Stimulated activated CD4-positive, alpha-beta T cell treated with anti-CD3 and anti-CD28 coated beads, Interleukin-1b, Interleukin-23, amount 100 ng/mL, for 1 hour (primary cell): Measurements from ENCODE around the gene NEK5.
A peak's percentile ranks its signal among the peaks of the same experiment; 100 is the strongest.
"Not testable (repeated sequence)": the region's sequence is repeated elsewhere in the genome, so short reads cannot be mapped to it uniquely, and the experiment has no call there.

ENCODE experiments used
- DNase-seq, 2 donors: peaks; one replicate each; pipeline ENCODE4 v3.0.0-alpha.2; 2020; ENCODE audit warnings: low read depth in 2 of 2

The NEK5 gene, protein sequence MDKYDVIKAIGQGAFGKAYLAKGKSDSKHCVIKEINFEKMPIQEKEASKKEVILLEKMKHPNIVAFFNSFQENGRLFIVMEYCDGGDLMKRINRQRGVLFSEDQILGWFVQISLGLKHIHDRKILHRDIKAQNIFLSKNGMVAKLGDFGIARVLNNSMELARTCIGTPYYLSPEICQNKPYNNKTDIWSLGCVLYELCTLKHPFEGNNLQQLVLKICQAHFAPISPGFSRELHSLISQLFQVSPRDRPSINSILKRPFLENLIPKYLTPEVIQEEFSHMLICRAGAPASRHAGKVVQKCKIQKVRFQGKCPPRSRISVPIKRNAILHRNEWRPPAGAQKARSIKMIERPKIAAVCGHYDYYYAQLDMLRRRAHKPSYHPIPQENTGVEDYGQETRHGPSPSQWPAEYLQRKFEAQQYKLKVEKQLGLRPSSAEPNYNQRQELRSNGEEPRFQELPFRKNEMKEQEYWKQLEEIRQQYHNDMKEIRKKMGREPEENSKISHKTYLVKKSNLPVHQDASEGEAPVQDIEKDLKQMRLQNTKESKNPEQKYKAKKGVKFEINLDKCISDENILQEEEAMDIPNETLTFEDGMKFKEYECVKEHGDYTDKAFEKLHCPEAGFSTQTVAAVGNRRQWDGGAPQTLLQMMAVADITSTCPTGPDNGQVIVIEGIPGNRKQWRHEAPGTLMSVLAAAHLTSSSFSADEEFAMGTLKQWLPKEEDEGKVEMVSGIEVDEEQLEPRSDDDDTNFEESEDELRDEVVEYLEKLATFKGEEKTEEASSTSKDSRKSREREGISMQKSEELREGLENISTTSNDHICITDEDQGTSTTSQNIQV

DNA sequence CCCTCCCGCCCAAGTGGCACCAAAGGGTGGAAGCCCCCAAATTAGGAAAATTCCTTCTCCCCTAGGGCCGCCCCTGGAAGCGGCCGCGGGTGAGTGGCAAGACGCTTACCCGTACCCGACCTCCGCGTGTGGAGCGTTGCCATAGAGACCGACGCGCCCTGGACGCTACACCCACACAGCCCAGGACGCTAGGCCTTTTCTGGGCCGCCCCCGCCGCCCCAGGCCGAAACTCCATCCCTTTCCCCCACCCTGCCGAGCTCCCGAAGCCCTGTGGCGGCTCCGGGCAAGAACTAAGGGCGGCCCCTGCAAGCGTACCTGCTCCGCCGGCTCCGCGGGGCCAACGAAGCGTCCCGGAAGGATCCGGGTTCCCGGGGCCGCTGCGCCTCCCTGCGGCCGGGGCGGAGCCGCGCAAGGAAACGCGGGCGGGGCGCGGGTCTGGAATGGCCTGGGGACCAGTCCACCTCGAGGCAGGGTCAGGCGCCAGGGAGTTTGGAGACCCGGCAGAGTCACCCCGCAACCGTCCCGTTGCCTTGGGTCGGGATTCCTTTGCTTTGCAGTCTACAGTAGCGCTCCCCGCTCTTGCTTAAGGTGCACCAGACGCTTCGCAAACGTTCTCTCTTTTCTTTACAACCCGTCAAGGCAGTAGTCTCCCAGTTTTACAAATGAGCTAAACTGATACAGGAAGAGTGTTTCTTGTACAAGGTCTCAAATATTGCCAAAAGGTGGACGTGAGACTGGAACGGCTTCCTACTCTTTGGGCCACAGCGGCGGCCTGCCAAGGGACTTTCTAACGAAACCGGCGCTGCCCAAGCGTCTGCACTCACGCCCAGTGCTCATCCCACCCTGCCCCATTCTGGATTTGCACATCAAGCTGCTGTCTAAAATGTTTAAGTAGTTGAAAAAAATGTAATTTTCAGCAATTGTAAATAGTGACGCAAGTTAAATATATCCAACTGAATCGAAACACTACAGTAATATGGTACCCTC is at the start of gene NEK5:
NEK5 (minus strand) TSS at position 360 of the 987 bp plus-strand sequence. CDS start 1,591 bp downstream, outside the sequence.
- no peak for DNase-seq

DNA sequence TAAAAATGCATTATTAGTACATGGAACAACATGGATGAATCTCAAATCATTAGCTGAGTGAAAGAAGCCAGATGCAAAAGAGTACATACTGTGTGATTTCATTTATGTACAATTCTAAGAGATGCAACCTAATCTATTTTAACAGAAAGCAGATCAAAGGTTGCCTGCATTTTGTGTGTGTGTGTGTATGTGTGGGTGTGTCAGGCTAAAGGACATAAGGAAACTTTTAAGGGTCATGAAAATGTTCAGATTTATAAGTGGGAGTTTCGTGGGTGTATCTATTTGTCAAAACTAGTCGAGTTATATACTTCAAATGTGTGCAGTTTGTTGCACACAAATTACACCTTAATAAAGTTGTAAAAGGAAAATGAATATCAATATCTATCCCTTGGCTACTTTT is 48.4 kb upstream of the NEK5 start:
- DNase-seq, result no peak

DNA sequence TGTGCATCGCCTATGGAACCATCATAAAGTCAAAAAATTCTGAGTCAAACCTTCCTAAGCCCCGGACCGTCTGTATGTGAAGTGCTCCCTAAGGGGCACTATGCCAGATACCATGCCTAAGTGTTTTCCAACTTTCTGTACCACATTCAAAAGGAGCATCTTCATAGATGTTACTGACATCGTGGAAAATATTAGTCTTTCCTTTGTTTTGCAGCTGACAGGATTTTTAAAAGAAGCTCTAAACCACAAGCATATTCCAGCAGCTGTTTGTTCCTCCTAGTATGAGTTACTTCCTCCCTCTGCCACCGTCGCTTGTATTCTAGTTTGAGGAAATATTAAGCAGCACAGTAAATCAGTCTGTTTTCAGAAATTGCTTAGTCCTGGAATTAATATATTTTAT is 45.1 kb upstream of the NEK5 start:
- DNase-seq, result not testable (repeated sequence)

DNA sequence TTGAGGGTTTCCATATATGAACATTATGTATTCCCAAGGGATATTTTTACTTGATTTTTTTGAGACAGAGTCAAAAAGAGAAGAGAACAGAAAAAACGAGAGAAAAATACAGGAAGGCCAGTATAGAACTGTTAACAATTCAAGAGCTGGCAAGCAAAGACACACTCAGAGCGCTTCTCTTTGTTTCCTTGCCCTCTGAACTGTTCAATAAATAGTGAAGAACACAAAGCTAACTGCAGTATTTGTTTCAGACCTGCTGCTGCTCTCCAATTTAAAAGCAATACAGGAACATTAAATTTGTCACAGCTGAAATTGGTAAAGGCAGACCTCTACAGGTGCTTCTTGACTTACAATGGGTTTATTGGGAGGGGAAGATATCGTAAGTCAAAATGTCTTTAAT is 44.5 kb upstream of the NEK5 start:
- DNase-seq, result no peak

DNA sequence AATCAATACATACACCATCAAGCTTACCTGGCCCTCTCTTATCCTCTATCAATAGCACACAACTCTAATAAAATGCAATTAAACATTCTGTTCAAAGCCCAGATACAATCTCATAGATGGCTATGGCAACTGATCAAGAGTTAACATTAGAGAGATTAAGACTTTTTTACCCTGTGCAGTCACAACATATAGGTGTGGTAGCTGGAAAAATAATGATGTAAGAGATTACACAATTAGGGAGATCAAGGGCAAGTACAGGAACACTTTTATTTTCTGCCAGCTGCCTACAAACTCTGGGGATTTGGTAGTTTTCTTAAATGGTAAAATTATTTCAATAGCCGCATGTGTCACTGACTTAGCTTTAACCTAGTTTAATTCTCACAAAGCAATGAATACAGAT is 42.8 kb upstream of the NEK5 start:
- DNase-seq, result not testable (repeated sequence)

DNA sequence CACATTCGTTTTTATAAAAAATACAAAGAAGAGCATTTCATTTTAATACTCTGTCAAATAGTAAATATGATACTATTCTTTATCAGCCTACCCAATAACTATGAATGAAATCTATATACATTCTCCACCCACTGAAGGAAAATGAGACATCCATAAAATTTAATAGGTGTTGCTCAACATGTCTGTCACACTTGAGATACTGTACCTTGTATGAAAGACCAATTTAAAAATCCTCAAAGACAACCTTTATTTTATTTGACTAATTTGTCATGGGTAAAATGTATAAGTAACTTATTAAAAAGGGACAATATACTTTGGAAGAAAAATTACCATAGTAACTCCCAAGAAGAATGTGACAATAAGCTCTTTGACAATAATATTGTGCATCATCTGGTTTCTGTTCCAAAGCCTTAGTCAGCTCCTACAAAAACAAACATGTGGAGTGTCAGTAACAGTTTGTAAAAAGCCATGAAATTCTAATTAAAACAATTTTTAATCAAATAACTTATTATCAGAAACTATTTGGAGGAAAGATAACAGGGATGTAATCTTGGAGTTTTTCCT is 42.0 kb upstream of the NEK5 start:
- DNase-seq, result not testable (repeated sequence)

DNA sequence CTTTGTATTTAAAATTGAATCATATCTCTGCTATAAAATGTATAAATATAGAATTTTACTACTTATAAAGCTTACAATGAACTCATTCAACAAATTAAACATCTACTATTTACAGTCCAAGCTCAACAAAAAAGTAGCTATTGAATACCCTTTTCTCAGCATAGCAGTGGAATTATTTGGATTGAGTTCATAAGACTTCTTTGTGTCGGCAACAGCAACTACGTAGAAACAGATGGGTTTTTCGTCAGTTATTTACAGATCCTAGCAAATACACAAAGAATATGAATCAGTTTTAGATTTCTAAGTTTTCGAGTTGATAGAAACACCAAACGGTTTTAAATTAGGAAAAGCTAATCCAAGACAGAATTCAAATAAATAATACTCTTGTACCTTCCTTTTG is 41.0 kb upstream of the NEK5 start:
- DNase-seq, result no peak

DNA sequence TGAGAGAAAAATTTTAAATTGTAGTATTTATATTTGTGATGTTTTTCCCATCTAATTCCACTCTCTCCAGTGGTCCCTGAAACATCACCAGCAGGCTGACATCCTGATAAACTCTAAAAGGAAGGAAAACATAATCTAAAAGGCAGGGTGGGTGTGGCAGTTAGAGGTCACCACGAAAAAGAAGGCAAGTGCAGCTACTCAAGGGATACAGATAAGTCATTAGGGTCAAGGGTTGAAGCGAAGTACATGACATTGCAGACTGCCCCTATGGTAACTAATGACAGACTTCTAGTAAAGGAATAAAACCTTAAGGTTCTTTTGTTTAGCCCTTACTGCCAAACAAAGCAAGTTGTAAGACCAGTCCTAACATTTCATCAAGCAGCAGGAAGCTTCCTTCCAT is 36.5 kb upstream of the NEK5 start:
- DNase-seq, result no peak

DNA sequence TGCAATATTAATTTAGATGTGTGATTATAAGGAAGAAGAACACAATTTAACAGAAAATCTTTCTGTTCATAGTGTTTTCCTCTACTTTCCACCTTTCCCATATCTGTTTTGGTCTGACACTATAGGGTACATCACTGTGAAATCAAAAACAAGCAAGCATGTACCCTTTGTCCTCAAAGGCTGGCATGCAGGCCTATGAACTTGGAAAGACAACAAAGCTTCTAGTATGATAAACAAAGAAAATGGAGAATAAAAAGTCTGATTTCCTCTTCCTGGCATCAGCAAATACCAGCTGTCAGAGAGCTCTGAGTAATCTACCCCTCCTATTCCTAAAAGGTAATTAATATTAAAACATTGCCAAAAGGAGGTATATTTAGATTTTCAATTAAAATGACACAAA is 36.1 kb upstream of the NEK5 start:
- no peak for DNase-seq

DNA sequence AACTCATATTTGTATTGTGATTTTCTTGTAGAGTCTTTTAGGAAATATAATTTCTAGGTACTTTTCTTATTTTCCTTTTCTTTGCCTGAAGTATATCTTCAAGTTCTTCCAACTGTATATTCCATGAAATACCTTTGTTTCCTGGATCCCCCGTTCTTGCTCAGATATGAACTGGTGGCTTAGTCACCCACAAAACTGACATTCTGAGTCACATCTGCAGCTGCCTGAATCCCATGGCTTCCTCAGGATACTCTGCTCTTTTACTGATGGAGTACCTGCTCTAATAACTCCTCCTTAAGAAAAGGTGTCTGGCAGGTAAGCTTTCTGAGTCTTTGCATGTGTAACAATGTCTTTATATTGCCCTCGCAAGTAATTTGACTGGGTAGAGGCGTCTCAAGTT is 35.0 kb upstream of the NEK5 start:
- not testable (repeated sequence) for DNase-seq

DNA sequence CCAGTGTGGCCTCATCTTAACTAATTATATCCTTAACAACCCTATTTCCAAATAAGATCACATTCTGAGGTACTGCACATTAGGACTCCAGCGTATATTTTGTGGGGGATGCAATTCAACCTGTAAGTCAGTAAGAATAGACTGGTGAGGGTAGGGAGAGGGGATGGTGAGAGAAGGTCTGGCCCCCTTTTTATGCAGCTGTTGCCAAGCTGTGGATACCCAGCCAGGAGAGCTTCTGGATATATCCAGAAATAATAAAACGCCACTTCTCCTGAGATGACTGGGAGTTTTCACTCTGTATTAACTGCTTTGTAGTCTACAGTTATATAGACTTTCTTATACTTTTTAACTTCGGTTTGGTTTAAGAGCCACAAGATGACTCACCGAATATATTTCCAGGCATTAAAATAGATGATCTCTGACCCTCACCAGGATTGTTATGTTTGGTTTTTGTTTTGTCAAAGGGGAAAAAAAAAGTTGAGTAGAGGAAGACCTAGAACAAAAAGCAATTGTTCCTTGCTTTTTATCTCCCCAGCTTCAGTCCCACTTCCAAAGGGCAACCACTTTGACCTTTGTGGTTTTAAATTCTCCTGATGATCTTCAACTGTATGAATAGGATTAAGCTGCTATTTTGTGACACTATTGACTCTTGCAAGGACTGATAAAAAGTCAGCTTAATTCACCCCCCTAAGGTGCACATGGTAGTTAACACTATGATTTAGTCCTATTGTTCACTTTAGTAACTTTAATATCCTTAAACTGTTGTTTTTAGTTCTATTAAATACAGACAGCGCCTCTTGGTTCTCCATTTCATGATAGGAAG is 33.6 kb upstream of the NEK5 start:
- DNase-seq, result no peak

DNA sequence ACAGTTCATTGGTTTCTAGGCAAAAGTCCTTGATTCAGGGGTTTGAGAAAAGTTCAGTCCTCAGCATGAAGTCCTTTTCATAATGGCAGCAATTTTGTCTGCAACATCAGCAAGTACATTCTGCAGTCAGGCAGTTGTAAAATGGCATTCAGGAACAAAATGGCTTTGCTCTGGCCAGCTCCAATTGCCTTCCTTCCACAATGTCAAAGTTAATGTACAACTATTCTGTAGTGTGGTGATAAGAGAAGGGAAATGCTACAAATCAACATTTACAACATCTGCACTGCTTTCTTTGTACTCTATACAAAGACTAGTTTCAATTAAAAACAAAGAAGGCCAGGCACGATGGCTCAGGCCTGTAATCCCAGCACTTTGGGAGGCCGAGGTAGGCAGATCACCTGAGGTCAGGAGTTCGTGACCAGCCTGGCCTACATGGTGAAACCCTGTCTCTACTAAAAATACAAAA is 32.3 kb upstream of the NEK5 start:
- no peak for DNase-seq

DNA sequence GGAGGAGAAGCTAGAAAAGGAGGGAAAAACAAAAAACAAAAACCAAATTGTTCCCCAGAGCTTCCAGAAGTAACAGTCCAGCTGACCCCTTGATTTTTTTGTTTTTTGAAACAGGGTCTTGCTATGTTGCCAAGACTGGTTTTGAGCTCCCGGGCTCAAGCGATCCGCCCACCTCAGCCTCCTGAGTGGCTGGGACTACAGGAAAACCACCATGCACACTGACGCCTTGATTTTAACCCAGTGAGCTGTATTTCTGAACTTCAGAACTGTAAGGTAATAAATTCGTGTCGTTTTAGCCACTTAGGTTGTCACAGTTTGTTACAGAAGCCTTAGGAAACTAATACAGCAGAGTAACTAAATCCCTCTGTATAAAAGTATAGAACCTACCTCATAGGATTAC is 31.6 kb upstream of the NEK5 start:
- DNase-seq, result no peak

DNA sequence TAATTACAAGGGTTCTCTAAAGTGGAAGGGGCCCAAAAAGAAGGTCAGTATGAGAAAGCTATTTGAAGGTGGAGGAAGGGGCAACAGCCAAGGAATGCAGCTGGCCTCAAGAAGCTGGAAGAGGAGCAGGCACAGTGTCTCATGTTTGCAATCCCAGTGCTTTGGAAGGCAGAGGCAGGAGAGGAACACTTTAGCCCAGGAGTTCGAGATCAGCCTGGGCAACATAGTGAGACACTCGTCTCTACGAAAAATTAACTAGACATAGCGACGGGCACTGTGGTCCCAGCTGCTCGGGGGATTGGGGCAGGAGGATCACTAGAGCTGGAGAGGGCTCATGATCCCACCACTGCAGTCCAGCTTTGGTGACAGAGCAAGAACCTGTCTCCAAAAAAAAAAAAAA is 31.2 kb upstream of the NEK5 start:
- DNase-seq, result no peak

DNA sequence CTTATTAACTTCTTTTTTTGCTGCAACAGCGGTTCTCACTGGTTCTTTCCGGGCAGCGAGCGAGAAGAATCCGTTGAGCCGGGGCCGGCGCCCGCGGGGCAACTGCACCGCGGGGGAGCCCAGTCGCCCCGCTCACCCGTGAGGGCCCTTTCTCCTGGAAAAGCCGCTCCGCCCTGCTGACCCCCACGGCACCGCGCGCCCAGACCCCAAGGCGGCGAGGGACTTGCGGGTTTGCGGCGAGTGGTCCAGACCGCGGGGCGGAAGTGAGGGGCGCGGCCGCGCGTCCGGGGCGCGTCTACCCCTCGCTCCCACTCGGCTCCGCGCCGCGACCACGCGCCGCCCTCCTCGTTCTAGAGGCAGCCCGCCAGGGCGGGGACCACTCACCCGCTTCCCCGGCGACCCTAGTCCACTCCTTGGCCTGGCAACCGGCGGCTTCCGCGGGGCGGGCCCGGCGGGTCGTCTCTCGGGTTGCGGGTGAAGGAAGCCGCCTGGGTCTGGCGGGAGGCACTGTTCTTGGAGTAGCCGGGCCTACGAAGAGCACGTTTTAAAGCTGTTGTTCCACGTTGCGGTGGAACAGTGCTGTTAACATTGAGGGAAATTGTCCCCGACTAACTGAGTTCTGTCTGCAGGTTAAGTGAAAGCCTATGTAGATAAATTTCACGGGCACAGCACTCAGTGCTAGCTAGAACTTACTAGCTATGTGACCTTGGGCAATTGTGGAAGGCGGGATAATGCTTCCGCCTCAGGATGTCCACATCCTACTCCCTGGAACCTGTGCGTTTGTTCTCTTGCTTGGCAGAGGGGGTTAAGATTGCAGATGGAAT is 30.5 kb upstream of the NEK5 start, which contains the start of gene NEK3:
NEK3 (minus strand) TSS at position 439 of the 824 bp plus-strand sequence. CDS start 3,406 bp downstream, outside the sequence.
- DNase-seq, result peak in 1 of 2 donors; percentile 21

DNA sequence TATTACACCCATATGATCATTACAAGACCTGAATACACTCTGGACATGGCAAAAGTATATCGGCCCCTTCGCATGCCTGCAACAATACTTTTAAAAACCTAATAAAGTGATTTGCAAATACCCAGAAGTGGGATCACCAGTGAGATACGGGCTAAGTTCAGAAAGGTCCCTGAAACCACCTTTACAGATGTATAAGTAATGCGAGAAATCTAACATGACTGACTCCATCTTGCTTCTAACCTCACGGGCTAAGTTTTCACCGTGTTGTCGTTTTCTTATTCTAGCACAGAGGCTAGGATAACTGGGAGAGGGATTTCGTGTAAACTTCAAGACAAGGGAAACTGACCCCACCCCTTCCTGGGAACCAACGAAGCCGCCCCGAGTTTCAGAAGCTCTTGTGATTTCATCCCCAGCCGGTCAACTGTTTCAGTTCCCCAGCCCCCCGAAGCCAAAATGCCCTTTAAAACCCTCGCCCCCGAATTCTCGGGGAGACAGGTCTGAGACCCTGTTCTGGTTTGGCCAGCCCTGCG is 29.8 kb upstream of the NEK5 start:
- no peak for DNase-seq

DNA sequence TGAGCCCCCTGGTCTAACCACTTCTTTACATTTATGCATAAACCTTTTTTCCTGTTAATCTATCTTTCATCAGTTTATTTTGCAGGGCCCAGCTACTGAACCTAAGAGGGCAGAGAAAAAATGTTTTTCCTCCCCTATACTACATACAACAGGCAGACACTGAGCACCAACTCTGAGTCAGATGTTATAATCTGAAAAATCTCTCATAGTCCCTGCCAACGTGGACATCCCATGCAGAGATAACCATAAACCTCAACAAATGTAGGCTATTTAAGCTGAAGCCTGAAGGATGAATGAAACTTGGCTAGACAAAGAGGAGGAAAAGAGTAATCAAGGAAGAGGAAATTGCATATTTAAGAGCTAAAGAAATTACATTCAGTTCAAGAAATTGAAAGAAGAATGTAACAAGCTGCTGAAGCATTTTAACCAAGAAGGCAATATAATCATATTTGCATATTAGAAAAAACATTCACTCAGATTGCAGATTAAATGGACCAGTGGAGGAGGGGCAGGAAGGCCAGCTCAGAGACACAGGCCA is 27.9 kb upstream of the NEK5 start:
- no peak for DNase-seq

DNA sequence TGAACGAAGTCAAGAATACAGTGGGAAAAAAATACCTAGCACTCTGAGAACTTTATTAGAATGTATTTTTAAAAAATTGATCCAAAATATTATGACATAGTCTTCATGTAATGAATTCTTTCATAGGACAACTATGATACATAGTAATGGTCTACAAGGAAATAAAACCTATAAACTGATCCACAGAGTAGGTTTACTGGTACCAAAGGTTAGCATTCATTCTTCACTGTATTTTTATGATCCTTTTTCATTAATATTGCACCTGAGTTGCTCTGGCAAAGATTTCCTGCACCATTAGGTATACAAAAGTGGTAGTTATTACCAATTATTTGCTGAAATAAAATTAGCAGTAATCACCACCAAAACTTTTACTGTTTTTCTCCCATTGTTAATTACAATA is 26.3 kb upstream of the NEK5 start:
- no peak for DNase-seq

DNA sequence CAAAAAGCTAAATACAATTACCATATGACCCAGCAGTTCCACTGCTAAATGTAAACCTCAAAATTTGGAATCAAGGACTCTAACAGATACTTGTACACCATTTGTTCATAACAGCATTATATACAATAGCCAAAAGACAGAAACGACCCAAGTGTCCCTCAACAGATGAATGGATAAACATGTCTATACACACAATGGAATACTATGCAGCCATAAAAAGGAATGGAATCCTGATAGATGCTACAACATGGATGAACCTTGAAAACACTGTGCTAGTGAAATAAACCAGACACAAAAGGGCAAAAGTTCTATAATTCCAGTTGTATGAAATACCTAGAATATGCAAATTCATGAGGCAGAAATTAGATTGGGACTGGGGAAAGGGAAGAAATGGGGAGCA is 18.4 kb upstream of the NEK5 start:
- DNase-seq, result no peak
